ENCODE data around the gene BDNF. TPM values are rescaled to one million over a fixed set of nuclear protein-coding genes. Genes with fewer than 3 reads are reported as not detected.

BDNF gene
- total RNA-seq, 1 experiment from 2014 or later = 4.8 TPM

- TF ChIP-seq NFYB (CRISPR knock-in tag; conservative IDR thresholded peaks at IDR 0.05; ENCODE audit: low read depth) (no peak), AR (CRISPR knock-in tag; IDR thresholded peaks at IDR 0.05) (no peak), CTCF (IDR thresholded peaks at IDR 0.05) (no peak), ZNF416 (CRISPR knock-in tag; IDR thresholded peaks at IDR 0.05) (no peak), SMAD3 (CRISPR knock-in tag; IDR thresholded peaks at IDR 0.05; ENCODE audit: borderline replicate concordance) (no peak), IRF2 (CRISPR knock-in tag; IDR thresholded peaks at IDR 0.05; ENCODE audit: borderline replicate concordance, low read depth) (no peak), STAT6 (CRISPR knock-in tag; conservative IDR thresholded peaks at IDR 0.05; ENCODE audit: low read depth) (no peak), ZNF219 (CRISPR knock-in tag; IDR thresholded peaks at IDR 0.05; ENCODE audit: borderline replicate concordance) (no peak), E2F1 (CRISPR knock-in tag; IDR thresholded peaks at IDR 0.05) (no peak), NR3C1 (CRISPR knock-in tag; conservative IDR thresholded peaks at IDR 0.05; ENCODE audit: low read depth) (no peak), ETV6 (CRISPR knock-in tag; IDR thresholded peaks at IDR 0.05) (no peak), MXD4 (CRISPR knock-in tag; IDR thresholded peaks at IDR 0.05; ENCODE audit: borderline replicate concordance) (no peak), NR1H2 (CRISPR knock-in tag; IDR thresholded peaks at IDR 0.05) (no peak), GTF2I (CRISPR knock-in tag; conservative IDR thresholded peaks at IDR 0.05) (no peak), E2F5 (CRISPR knock-in tag; IDR thresholded peaks at IDR 0.05) (no peak)
- no peak for ATAC-seq
- CTCF ChIA-PET = no interaction called here
Observed at GRCh38 chr11:27619039-27619574, 81.1 kb downstream of the BDNF start.

DNA sequence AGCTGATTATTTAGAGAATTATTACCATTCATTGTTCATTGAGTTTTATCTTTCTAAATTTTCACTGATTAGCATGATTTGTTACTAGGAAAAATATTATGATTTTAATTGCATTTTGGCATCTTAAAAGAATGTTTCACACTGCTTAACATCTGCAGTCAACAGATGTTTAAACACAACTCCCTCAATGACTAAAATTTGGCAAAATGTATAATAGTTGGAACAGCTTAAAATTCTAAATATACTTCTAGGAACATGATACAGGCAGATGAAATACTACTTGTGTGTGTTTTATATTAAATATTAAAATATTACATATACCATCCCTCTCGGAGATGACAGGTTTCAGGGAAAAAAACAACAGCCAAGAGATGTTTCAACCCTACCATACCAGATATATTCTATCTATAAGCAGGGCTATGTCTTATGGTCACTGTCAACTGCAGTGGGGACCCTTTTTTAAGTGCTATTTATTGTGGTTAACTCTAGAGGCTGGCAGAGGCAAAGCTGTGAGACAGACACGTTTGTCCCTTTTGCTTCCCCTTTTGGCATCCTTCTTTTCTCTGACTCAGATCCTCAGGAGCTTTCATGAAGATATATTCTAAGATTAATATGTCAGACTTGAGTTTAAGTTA is 81.9 kb downstream of the BDNF start:
- CTCF ChIA-PET = no interaction called here
- ATAC-seq (no peak), DNase-seq (ENCODE audit: low spot score) (no peak)
- Mint-ChIP-seq H3K9me3 (no peaks in the 10 kb centered on the region), H3K27ac (no peak overlapping the region), H3K36me3 (peaks cover 78% of the 10 kb centered on the region), H3K4me1 (peaks cover 60% of the 10 kb centered on the region), H3K27me3 (ENCODE audit: low read depth) (peaks cover 2% of the 10 kb centered on the region; the same call in 1 of the 2 replicates), H3K4me3 (no peak overlapping the region)
- POLR2A ChIA-PET = interaction anchor here (1.4 kb wide), 1 partner anchor 9 kb away, joined by 6 read pairs; no protein-coding TSS in a partner anchor
- TF ChIP-seq, protein P1, sequence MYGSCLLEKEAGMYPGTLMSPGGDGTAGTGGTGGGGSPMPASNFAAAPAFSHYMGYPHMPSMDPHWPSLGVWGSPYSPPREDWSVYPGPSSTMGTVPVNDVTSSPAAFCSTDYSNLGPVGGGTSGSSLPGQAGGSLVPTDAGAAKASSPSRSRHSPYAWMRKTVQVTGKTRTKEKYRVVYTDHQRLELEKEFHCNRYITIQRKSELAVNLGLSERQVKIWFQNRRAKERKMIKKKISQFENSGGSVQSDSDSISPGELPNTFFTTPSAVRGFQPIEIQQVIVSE (CRISPR knock-in tag; IDR thresholded peaks at IDR 0.05; ENCODE audit: borderline replicate concordance) = no peak
- TF ChIP-seq, protein P2, sequence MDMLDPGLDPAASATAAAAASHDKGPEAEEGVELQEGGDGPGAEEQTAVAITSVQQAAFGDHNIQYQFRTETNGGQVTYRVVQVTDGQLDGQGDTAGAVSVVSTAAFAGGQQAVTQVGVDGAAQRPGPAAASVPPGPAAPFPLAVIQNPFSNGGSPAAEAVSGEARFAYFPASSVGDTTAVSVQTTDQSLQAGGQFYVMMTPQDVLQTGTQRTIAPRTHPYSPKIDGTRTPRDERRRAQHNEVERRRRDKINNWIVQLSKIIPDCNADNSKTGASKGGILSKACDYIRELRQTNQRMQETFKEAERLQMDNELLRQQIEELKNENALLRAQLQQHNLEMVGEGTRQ (CRISPR knock-in tag; IDR thresholded peaks at IDR 0.05) = no peak
- no peak for TF ChIP-seq RORB (CRISPR knock-in tag; IDR thresholded peaks at IDR 0.05)
- TF ChIP-seq SMAD4 (CRISPR knock-in tag; IDR thresholded peaks at IDR 0.05) = no peak
- TF ChIP-seq, protein P3, sequence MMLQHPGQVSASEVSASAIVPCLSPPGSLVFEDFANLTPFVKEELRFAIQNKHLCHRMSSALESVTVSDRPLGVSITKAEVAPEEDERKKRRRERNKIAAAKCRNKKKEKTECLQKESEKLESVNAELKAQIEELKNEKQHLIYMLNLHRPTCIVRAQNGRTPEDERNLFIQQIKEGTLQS (CRISPR knock-in tag; conservative IDR thresholded peaks at IDR 0.05) = no peak
- no peak for TF ChIP-seq MYBL2 (CRISPR knock-in tag; IDR thresholded peaks at IDR 0.05)

More at GRCh38 chr11:27619039-27619574, 81.1 kb downstream of the BDNF start:
- H3K36me3 Mint-ChIP-seq = peaks cover 85% of the 10 kb centered on the region
- H3K27ac Mint-ChIP-seq = no peak overlapping the region
- H3K9me3 Mint-ChIP-seq = no peaks in the 10 kb centered on the region
- peaks cover 2% of the 10 kb centered on the region; the same call in 1 of the 2 replicates for H3K27me3 Mint-ChIP-seq (ENCODE audit: low read depth)
- DNase-seq (ENCODE audit: low spot score) = no peak
- POLR2A ChIA-PET = no interaction called here
- H3K4me1 Mint-ChIP-seq = peaks cover 64% of the 10 kb centered on the region
- H3K4me3 Mint-ChIP-seq = no peak overlapping the region
